ENCODE results near the gene IL17REL.

The IL17REL gene

DNA sequence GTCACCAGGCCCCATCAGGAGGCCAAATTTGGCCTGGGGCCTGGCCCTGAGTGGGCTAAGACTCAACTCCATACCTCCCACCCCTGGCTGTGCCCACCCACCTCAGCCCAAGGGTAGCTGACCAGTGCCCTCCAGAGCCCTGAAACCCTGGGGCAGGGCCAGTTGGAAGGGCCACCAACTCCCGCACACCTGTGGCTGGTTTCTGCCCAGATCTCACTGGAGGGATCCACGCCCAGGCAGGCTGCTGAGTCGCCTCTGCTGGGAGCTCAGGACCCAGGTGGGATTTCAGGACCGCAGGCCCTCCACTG lies 60.9 kb downstream of the IL17REL start:
- Histone ChIP-seq H3K4me3 (replicated peaks; ENCODE audit: insufficient read depth, low read length) (no peak overlapping the region), H3K27me3 (ENCODE audit: insufficient read depth, poor library complexity, severe bottlenecking) (no peaks in the 10 kb centered on the region), H3K27ac (replicated peaks) (no peak overlapping the region)
- TF ChIP-seq, protein P1, sequence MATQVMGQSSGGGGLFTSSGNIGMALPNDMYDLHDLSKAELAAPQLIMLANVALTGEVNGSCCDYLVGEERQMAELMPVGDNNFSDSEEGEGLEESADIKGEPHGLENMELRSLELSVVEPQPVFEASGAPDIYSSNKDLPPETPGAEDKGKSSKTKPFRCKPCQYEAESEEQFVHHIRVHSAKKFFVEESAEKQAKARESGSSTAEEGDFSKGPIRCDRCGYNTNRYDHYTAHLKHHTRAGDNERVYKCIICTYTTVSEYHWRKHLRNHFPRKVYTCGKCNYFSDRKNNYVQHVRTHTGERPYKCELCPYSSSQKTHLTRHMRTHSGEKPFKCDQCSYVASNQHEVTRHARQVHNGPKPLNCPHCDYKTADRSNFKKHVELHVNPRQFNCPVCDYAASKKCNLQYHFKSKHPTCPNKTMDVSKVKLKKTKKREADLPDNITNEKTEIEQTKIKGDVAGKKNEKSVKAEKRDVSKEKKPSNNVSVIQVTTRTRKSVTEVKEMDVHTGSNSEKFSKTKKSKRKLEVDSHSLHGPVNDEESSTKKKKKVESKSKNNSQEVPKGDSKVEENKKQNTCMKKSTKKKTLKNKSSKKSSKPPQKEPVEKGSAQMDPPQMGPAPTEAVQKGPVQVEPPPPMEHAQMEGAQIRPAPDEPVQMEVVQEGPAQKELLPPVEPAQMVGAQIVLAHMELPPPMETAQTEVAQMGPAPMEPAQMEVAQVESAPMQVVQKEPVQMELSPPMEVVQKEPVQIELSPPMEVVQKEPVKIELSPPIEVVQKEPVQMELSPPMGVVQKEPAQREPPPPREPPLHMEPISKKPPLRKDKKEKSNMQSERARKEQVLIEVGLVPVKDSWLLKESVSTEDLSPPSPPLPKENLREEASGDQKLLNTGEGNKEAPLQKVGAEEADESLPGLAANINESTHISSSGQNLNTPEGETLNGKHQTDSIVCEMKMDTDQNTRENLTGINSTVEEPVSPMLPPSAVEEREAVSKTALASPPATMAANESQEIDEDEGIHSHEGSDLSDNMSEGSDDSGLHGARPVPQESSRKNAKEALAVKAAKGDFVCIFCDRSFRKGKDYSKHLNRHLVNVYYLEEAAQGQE (IDR thresholded peaks at IDR 0.05; ENCODE audit: insufficient replicate concordance, low read depth) = no peak
- no peak for TF ChIP-seq GABPA (IDR thresholded peaks at IDR 0.05; ENCODE audit: low read depth)
- TF ChIP-seq, protein P2, sequence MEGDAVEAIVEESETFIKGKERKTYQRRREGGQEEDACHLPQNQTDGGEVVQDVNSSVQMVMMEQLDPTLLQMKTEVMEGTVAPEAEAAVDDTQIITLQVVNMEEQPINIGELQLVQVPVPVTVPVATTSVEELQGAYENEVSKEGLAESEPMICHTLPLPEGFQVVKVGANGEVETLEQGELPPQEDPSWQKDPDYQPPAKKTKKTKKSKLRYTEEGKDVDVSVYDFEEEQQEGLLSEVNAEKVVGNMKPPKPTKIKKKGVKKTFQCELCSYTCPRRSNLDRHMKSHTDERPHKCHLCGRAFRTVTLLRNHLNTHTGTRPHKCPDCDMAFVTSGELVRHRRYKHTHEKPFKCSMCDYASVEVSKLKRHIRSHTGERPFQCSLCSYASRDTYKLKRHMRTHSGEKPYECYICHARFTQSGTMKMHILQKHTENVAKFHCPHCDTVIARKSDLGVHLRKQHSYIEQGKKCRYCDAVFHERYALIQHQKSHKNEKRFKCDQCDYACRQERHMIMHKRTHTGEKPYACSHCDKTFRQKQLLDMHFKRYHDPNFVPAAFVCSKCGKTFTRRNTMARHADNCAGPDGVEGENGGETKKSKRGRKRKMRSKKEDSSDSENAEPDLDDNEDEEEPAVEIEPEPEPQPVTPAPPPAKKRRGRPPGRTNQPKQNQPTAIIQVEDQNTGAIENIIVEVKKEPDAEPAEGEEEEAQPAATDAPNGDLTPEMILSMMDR (IDR thresholded peaks at IDR 0.05; ENCODE audit: insufficient read depth, low read length) = no peak
- no peak for TF ChIP-seq POLR2AphosphoS5 (IDR thresholded peaks at IDR 0.05; ENCODE audit: low read depth)
- TF ChIP-seq SPI1 (IDR thresholded peaks at IDR 0.05; ENCODE audit: borderline replicate concordance, low read depth) = no peak
- no peak for DNase-seq (ENCODE audit: low read depth in 1 of 2, low spot score in 1 of 2)

DNA sequence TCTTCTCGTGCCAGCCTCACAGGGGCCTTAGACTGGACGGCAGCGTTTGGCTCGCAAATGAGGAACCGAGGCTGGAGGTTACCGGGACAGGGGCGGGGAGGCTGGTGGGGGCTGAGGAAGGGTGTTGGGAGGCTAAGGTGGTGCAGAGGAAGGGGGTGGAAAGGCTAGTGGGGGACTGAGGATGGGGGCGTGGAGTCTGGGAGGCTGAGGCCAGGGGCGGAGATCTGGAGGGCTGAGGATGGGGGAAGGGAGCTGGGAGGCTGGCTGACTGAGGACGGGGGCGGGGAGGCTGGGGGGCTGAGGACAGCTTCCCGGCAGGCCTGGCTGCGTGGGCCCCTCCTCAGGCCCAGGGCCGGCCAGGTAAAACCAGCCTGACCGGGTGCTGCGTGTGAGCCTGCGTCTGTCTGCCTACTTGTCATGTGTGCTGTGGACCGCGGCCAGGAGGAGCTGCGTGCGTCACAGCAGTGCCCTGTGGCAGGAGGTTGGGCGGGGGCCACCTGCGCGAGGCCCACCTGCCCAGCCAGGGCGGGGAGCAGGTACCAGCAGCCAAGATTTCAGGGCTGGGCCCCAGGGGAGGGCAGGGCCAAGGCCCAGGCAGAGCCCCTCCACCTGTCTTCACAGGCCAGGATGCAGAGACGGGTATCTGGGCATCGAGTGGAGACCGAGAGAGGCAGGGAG lies 61.4 kb downstream of the IL17REL start:
- Histone ChIP-seq H3K27me3 (ENCODE audit: insufficient read depth, poor library complexity, severe bottlenecking) (no peaks in the 10 kb centered on the region), H3K27ac (replicated peaks) (no peak overlapping the region), H3K4me3 (replicated peaks; ENCODE audit: insufficient read depth, low read length) (no peak overlapping the region)
- peak in 1 of 2 experiments; percentile 52 for DNase-seq (ENCODE audit: low read depth in 1 of 2, low spot score in 1 of 2)
- TF ChIP-seq SPI1 (IDR thresholded peaks at IDR 0.05; ENCODE audit: borderline replicate concordance, low read depth) (peak; percentile 52; the same call in 1 of the 2 replicates), POLR2AphosphoS5 (IDR thresholded peaks at IDR 0.05; ENCODE audit: low read depth) (no peak)
- TF ChIP-seq, protein P1 (IDR thresholded peaks at IDR 0.05; ENCODE audit: insufficient replicate concordance, low read depth) = no peak
- TF ChIP-seq, protein P2 (IDR thresholded peaks at IDR 0.05; ENCODE audit: insufficient read depth, low read length) = no peak

DNA sequence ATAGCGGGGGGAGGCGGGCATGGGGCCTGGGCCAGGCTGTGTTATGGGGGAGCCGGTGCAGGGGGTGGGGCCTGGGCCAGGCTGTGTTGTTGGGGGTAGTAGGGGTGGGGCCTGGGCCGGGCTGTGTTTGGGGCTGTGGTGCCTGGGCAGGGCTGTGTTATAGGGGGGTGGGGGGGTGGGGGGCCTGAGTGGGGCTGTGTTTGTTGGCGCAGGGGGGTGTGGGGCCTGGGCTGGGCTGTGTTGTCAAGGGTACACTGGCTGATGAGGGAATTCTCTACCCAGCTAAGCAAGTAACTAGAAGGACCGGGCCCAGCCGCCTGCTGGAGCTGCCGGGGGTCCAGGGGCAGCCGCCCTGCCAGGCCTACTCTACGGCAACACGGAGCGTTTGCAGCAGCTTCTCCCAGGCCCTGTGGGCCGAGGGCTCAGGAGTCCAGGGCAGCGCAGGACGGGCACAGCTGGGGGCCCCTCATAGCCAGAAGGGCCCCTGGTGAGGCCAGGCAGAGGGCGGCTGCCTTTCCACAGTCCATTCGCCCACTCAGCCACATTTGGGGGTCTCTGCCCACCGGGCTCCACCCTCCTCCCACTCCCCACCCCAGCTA lies 62.1 kb downstream of the IL17REL start:
- DNase-seq (ENCODE audit: low read depth in 1 of 2, low spot score in 1 of 2) = no peak
- Histone ChIP-seq H3K4me3 (replicated peaks; ENCODE audit: insufficient read depth, low read length) (no peak overlapping the region), H3K27ac (replicated peaks) (no peak overlapping the region), H3K27me3 (ENCODE audit: insufficient read depth, poor library complexity, severe bottlenecking) (no peaks in the 10 kb centered on the region)
- no peak for TF ChIP-seq GABPA (IDR thresholded peaks at IDR 0.05; ENCODE audit: low read depth)
- TF ChIP-seq, protein P1 (IDR thresholded peaks at IDR 0.05; ENCODE audit: insufficient replicate concordance, low read depth) = no peak
- no peak for TF ChIP-seq POLR2AphosphoS5 (IDR thresholded peaks at IDR 0.05; ENCODE audit: low read depth)
- no peak for TF ChIP-seq SPI1 (IDR thresholded peaks at IDR 0.05; ENCODE audit: borderline replicate concordance, low read depth)
- TF ChIP-seq, protein P2 (IDR thresholded peaks at IDR 0.05; ENCODE audit: insufficient read depth, low read length) = no peak

Measured in HL-60 (cell line).